Measurements from ENCODE around the gene HPGDS.
"Not testable (repeated sequence)": the region's sequence is repeated elsewhere in the genome, so short reads cannot be mapped to it uniquely, and the experiment has no call there.

HPGDS gene

DNA sequence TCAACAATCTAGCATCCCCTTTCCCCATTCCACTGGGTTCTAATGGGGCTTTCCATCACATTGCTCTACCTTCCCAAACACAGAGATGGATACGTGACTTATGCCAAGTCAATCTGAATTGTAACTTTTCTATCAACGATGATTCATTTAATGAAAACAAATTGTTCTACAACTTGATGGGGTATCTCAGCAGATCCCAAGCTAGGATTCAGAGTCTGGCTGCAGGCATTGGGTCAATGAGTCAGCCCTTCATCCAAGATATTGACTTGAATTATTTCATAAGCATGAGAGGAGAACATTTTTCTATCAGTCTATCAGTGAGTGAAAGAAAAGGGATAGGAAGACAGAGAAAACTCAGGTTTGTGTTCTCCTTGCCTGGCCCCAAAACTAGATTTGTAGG, 15.0 kb upstream of the HPGDS start:
- no peak for DNase-seq

DNA sequence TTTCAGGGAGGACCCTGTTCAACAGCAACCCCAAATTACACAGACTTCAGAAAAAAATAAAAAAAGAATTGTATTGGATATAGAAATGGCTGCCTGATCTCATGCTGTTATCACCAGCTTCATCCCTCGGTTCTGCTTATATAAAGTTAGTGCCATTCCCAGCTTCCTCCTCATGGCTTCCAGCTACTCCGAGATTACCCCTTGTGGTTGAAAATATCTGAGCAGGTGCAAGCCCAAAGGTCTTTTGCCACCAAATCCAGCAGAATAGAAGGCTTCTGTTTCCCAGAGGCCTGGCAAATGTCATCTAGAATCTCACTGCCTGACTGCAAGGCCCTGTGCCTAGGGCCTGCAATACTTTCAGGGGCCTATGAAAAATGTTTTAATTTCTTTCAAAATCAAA, 13.8 kb upstream of the HPGDS start:
- DNase-seq = no peak

DNA sequence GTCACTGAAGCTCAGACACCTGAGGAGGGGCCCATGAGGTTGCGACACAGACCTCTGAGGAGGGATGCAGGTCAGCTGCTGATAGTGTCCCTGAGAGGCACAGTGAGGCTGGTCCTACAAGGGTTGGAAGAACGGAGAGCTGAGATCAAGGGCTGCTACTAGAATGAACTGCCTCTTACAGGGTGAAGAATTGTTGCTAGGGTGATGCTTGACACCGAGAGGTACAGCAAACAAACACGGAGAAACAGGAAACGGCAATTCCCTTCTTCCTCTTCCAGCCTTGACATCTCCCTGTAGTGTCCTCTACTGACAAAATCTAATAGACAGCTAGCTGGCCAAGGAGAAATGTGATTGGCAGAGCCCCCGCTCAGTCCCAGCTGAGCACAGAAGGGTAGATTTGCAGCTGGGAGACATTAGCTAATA, 11.8 kb upstream of the HPGDS start:
- DNase-seq = no peak

DNA sequence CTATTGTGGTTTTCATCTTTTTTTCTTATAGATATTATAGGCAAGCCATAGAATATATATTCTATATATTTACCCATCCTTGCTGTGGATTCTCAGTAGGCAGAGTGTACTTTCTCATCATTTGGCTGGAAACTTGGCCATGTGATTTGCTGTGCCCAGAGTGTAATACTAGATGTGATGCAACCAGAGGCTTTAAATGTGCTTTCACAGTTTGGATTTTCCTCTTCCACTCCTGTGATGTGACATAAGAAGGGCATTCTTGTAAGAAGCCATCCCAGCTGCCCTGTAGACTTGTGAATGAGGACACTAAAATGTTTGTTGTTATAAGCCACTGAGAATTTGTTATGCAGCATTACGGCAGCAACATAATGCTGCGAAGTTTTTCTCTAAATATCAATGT, 10.4 kb upstream of the HPGDS start:
- no peak for DNase-seq

DNA sequence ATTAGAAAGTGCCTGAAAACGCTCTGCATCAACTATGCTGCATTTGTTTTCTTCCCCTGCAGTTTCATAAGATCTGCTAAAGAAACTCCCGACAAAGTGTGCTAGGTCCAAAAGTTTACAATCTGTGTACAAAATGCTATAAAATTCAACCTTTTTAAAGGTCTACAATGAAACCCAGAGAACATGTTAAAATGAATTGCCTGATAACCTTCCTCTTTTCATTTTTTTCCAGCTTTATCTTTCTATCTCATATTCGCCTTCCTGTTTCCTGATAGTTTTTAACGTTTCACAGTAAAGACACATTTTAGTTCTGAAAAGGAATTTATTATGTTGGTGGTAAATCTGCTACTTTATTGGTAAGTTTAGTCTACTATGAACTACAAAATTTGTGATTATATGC, 9.5 kb upstream of the HPGDS start:
- no peak for DNase-seq

DNA sequence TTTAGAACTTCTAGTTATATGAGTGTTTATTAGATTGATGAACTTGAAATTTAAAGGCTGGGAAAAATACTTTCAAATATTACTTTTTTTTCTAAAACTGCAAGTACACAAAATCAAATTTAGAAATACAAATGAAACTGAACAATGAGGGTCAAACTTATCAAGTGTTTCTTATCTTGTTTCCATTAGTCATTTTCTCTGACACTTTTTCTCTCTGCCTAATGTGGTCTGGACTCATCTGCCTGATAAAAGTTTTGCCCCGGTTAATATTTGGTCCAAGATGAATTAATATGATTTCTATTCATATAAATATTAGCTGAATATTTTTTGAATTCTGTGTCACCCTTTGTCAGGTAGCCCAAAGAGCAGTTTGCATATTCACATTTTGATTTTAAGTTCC, 8.7 kb upstream of the HPGDS start:
- DNase-seq = no peak

DNA sequence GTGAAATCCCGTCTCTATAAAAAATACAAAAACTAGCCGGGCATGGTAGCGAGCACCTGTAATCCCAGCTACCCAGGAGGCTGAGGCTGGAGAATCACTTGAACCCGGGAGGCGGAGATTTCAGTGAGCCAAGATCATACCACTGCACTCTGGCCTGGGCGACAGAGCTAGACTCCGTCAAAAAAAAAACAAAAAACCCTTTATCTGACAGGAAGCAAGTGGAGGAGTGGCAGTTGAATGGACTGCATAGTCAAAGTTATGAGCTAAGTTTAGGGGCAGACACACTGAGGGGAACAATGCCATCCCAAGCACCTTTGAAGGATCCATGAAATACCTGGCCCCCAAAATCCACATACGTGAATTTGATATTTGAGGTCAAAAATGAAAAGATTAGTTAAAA, 7.5 kb upstream of the HPGDS start:
- no peak for DNase-seq

DNA sequence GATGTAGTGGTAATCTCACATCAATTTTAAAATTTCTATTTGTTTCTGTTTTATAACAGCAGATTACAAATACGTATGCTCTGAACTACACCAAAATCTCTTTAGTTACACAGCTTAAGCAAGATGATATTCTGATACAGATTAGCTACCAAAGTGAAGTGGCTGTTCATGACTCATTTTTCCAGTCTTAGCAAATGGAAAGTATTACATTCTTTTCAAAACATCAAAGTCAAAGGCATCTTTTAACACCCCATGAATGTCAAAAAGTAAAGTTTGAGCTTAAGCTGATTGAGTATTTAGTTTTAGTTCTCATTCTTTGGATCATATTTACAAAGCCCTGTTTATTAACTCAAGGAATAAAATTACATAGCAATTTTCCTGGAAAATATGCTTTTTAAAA, 6.6 kb upstream of the HPGDS start:
- DNase-seq = no peak

DNA sequence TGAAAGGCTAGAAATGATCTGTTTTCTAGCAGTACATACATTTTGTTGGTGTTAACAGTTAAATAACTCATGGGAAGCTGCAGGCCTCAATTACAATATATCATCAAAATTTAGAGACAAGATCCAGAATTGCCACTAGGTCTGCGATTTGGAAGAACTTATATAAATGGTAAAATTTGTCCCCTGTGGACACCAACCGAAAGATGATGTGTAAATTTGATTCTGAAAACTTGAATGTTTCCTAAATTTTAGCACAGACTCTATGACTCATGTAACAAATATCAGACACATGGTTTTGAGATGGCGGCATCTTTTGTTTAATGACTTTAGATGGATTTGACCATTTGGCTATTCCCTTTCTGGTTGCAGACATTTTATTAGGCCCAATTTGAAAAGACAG, 6.0 kb upstream of the HPGDS start:
- DNase-seq = no peak

DNA sequence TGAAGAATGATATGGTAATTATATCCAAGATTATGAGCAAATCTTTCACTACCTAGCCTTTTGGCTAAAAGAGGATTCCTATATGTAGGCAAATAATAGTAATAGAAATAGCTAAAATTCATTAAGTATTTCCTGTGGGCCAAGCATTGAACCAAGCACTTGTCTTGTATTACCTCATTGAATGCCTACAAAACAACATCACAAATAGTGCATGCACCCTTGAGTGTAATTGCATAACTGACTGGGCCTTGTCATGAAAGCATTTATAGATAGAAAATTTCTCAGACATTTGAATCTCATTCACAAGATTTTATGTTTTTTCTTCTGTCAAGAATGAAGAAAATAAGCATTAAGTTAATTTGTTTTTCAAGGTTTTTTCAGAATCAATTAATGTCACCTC, 3.9 kb upstream of the HPGDS start:
- DNase-seq = no peak

DNA sequence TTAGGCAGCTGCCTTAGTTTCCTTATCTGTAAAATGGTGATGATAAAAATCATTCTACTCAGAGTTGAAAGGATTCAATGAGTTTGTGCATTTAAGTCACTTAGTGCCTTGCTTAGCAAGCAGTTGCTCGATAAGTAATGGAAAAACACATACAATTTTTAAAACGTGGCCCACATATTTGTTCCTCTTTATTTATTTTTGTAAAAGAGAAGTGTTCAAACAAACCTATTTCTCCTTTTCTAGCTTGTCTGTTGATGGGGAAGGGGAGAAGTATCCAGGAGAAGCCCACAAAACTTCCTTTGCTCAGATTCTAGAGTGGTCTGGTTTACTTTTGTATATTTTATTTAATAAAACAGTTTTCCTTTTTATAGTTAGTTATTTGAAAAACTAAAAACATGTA, 3.3 kb upstream of the HPGDS start:
- DNase-seq = no peak

DNA sequence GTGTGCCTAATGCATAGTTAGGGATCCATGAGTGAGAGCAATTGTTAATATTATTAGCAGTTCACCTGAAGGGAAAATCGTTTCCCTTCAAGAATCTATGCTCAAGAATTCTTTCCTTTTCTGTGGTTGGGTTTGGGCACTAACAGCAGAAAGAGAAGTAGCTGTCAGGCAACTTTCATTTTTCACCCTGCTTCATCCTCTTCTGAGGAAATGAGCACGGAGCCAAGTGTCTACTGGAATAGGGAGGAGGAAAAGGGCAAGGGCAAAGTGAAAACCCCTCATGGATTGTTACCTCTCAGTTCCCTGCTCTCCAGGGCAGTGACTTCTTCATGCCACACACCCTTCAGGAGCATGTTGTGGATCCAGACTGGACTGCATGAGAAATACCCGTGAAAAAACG, 2.6 kb upstream of the HPGDS start:
- peak in 1 of 56 donors; percentile 4 for DNase-seq

DNA sequence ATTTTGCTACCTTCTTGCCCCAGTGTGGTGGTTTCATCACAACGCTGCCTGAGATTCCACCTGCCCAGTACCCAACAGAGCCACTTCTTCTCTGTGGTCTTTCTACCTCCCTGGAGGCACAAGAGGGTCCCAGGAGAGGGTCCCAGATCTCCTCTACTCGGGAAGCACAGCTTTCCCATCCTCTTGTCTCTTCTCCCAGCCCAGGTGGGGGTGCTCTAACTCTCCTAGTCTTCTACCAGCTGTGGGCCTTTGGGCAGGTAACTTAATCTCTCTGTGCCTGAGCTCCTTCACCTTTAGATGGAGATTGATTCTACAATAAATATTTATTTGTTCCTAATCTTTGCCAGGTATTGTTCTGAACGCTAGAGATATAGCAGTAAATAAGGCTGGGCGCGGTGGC, 1.8 kb upstream of the HPGDS start:
- no peak for DNase-seq

DNA sequence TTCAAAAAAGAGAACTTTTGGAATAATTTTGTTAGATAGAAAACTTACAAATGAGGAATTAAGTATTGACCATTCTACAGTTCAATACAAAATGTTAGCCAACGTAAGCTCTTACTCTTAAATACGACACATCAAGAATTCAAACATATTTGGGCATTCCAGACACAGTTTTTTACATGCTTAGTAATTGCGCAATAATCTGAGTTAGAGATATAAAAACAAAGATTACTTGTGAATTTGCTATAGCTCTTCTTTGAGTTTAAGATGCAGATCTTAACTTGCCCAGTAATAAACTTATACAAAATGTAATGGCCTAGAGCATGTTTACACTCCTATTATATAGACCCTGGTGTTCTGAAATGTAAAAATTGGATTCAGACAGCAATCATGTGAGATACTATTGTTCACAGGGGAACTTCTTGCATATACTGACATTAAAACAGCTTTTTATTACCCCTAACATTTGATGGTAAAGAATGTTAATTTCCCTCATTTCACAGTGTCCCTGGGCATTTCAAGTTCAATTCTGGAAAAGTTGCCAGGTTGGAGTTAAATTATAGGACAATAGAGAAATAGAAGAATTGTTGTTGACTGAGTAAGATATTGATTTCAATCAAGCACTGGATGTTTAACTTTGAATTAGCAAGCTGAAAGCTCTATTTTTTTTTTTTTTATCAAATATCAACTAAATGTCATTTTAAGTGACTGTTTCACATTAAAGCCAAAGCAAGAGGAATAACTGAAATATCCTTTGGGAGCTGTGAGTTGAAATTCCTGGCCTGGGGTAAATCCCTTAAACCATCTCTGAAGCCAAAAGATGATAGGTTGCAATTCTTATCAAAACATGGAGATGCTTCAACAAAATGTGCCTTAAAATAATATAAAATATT, 910 bp downstream of the HPGDS start:
- DNase-seq = no peak

DNA sequence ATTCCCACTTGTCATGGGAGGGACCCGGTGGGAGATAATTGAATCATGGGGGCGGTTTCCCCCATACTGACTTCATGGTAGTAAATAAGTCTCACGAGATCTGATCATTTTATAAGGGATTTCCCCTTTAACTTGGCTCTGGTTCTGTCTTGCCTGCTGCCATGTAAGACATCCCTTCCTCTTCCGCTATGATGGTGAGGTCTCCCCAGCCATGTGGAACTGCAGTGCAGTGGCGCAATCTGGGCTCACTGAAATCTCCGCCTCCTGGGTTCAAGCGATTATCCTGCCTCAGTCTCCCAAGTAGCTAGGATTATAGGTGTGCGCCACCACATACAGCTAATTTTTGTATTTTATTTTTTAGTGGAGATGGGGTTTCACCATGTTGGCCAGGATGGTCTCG, 2.9 kb downstream of the HPGDS start:
- peak in 2 of 56 donors; percentile 0 to 2 for DNase-seq

DNA sequence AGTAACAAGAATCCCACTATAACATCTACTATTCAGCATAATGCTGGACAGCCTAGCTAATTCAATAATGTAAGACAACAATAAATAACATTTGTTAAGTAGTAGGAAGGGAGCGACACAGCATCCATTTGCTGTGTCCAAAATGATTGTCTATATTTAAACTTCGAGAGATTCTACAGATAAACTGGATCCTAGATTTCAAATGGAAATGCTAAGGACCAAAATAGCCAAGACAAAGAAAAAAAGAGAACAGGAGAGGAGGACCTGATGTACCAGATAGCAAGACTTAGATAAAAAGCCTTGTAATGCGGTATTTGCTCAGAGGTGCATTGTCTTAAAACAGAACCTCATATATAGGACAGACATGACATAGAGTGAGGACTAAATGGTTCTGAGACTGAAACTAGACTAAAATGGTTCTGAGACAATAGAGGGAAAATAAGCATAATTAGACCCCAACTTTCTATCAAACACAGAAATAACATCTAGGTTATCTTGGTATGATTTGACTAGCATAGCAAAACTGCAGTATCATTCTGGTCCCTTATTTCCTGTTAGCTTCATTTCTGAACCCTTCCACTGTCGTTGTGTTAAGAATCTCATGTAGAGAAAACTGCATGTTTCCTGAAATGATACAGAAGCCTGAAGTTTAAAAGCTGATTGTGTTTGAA, 3.8 kb downstream of the HPGDS start:
- DNase-seq = no peak

DNA sequence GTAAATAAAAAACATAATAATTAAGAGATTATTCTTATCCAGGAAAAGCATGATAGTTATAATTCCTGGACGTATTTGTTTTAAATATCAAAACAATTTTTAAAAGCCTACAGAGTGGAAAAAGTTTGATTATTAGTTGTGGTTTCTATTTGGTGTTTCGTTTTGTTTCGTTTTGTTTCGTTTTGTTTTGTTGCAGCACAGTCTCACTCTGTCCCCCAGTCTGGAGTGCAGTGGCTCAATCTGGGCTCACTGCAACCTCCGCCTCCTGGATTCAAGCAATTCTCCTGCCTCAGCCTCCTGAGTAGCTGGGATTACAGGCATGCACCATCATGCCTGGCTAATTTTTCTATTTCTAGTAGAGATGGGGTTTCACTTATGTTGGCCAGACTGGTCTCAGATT, 5.8 kb downstream of the HPGDS start:
- not testable (repeated sequence) for DNase-seq

DNA sequence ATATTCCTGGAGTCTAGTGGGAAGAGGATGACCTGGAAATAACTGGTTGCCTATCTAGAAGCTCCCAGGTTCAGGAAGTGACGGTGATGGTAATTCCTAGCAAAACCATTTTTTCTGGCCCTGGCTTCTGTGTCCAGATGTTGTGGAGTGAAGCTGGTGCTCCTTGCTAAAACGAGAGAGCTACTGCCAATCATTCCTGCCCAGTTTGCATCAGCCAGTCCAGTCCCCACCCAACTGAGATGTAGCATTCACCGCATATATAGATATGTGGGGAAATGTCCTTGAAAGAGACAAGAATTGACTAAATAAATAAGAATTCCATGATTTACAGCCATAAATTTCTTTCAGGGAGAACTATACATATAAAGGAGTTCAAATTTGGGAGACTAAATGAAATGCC, 6.3 kb downstream of the HPGDS start:
- DNase-seq = no peak

DNA sequence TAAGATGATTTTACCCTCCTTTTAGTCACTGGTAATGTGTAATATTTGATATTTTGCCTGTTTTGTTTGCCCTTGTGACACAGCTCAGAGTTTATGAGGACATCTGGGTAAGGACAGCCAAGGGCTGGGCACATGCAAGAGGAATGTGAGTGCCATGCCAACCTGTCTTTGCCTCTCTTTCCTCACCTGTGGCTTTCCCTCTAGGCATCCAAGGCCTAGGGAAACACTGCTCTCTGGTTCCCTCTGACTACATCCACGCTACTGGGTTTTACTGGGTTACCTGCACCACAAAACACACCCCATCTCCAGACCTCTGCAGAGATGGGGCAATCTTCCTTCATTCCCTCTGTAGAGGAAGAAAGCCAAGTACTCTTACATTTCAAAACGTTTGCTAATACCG, 7.7 kb downstream of the HPGDS start:
- no peak for DNase-seq

DNA sequence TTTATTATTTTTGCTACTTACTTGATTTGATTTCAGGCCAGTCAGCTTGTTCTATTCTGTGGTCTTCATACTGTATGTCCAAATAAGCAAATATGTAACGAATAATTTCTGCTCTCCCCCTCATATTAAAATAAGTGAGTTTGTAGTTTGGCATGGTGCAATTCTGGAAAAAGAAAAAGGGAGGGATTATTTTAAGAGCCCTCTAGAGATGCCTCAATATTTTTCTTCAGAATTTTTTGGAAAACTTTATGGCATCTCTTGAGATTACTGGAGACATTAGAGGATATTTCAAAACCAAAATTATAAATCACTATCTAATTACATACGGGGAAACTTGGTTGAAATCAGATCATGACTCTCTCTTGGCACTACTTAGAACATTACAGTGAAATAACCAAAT, 8.2 kb downstream of the HPGDS start:
- no peak for DNase-seq

DNA sequence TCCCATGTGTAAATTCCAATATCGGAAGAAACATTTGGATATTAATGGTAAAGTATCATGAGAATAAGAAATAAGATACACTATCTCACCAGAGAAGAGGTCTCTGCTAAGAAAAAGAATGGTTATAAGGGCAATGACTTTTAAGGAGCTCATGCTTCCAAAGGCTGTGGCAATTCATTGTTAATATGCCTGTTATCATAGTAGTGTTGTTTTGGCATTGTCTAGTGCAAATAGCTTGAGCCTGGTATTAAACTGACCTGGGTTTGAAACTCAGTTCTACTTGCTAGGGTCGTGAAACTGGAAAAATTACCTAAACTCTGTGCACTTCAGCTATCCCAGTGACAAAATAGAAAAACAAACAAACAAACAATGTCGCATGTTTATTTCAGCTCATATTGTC, 8.8 kb downstream of the HPGDS start:
- DNase-seq = no peak

DNA sequence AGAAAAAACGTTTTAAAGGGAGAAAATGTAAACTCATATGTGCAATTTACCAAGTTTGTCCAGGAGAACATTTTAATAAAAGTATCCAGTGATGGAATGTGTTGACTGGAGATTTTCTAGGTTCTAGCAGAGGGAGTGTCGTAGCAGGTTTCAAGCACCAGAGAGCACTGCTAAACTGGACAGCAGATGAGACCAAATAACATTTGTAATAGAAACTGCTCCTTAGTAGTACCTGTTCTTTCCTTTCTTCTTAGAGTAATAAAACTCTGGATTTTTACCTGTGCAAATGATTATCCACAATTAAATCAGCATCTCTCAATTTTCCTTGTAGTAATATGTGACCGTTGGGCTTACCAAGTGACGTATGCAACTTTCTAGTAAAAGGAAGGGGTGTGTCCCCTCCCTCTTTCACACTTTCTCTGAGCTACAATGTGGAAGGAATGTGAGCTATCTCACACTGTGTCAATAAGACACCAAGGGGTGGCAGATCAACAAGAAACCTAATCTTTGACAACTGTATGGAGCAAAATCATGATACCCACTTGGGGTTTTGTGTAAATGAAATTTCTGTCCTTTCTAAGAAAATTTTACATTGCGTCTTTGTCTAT, 9.5 kb downstream of the HPGDS start:
- no peak for DNase-seq

DNA sequence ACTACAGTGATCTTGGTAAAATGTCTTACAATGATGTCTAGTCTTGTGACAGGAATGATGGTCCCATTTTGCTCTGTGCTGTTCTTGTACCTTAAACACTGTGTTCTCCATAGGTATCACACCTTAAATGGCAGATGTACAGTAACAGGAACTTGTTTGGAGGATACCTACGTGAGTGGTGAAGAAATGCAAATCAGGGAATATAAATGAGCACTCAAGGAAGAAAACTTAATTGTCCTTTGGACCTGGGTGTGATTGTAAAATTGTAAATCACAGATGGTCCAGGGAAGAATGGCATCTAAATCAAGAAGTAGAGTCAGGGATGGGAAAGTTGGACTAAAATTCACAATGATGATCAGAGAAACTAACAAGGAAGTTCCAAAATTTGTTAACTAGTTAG, 12.7 kb downstream of the HPGDS start:
- DNase-seq = no peak

Data from amygdala (tissue), 56 donors.